Naive thymus-derived CD4-positive, alpha-beta T cell (primary cell): Measurements from ENCODE around the gene COL4A5. TPM values are rescaled to one million over a fixed set of nuclear protein-coding genes. Genes with fewer than 3 reads are reported as not detected.

Experiments used
- ATAC-seq: fragments of 150-1000 bp; cut with Tn5 transposase; 2 replicates; pipeline ENCODE4 v1.10.0; 2021; ENCODE audit warnings: mild to moderate bottlenecking, moderate library complexity
- CTCF ChIA-PET: fragments of 350-600 bp; sonication (Branson Sonifier 250); formaldehyde crosslinking; loops from one replicate; lab custom pipeline; 2021; ENCODE audit warnings: antibody characterized with exemption; lab: Charles Lee
- POLR2A ChIA-PET: fragments of 350-600 bp; sonication (Branson Sonifier 250); formaldehyde crosslinking; loops from one replicate; lab custom pipeline; 2021; ENCODE audit warnings: antibody characterized with exemption, inconsistent platforms; lab: Charles Lee
- DNase-seq, 9 donors: peaks; one replicate each; pipeline versions ENCODE4 v3.0.0 to v3.0.0-alpha.2; 2020 to 2022; ENCODE audit warnings: mixed read lengths in 1 of 9
- H3K27ac ChIP-seq: one replicate; pipeline ENCODE4 v1.7.0; 2013; ENCODE audit warnings: mild to moderate bottlenecking, low read depth, low read length, moderate library complexity
- H3K27me3 ChIP-seq, 2 donors: one replicate each; pipeline ENCODE4 v1.7.0; 2013; ENCODE audit warnings: low read length in 2 of 2, mild to moderate bottlenecking in 2 of 2, moderate library complexity in 2 of 2; ENCODE audit not compliant: control insufficient read depth in 2 of 2, insufficient read depth in 2 of 2
- H3K36me3 ChIP-seq, 3 experiments: 1 replicate in 2 of 3; 2 replicates in 1 of 3; pipeline ENCODE4 v1.7.0; 2013; ENCODE audit warnings: low read length in 3 of 3, mild to moderate bottlenecking in 3 of 3, moderate library complexity in 1 of 3; ENCODE audit not compliant: insufficient read depth in 3 of 3, control insufficient read depth in 2 of 3
- H3K4me1 ChIP-seq, 2 donors: one replicate each; pipeline ENCODE4 v1.7.0; 2013; ENCODE audit warnings: low read length in 2 of 2, mild to moderate bottlenecking in 2 of 2, moderate library complexity in 1 of 2; ENCODE audit not compliant: control insufficient read depth in 2 of 2, insufficient read depth in 2 of 2
- H3K4me3 ChIP-seq: 2 replicates; pipeline ENCODE4 v1.7.0; 2013; ENCODE audit warnings: mild to moderate bottlenecking, low read length
- H3K9me3 ChIP-seq, 3 experiments: 1 replicate in 2 of 3; 2 replicates in 1 of 3; pipeline ENCODE4 v1.7.0; 2013; ENCODE audit warnings: low read length in 3 of 3; ENCODE audit not compliant: control insufficient read depth in 2 of 3
- H3K27ac Mint-ChIP-seq, 9 donors: one replicate each; pipeline ENCODE4 v1.8.0; 2020 to 2022; ENCODE audit warnings: mixed read lengths in 9 of 9, mild to moderate bottlenecking in 8 of 9, moderate library complexity in 5 of 9, inconsistent platforms in 2 of 9
- H3K27me3 Mint-ChIP-seq, 5 donors: one replicate each; pipeline ENCODE4 v1.8.0; 2021 to 2022; ENCODE audit warnings: mixed read lengths in 5 of 5, mild to moderate bottlenecking in 1 of 5
- H3K36me3 Mint-ChIP-seq, 5 donors: one replicate each; pipeline ENCODE4 v1.8.0; 2020 to 2022; ENCODE audit warnings: mixed read lengths in 5 of 5, mild to moderate bottlenecking in 3 of 5, inconsistent platforms in 1 of 5
- H3K4me1 Mint-ChIP-seq, 7 donors: one replicate each; pipeline ENCODE4 v1.8.0; 2020 to 2022; ENCODE audit warnings: mixed read lengths in 7 of 7, mild to moderate bottlenecking in 3 of 7, inconsistent platforms in 1 of 7
- H3K4me3 Mint-ChIP-seq, 10 donors: one replicate each; pipeline ENCODE4 v1.8.0; 2020 to 2022; ENCODE audit warnings: mild to moderate bottlenecking in 10 of 10, mixed read lengths in 10 of 10, moderate library complexity in 6 of 10, inconsistent platforms in 2 of 10
- H3K9me3 Mint-ChIP-seq, 11 donors: one replicate each; pipeline ENCODE4 v1.8.0; 2020 to 2022; ENCODE audit warnings: mixed read lengths in 11 of 11, mild to moderate bottlenecking in 4 of 11, inconsistent platforms in 1 of 11, moderate library complexity in 1 of 11
- intact Hi-C, 2 donors: fragments of 100-400 bp; cut with micrococcal nuclease; formaldehyde crosslinking; loops; one replicate each; pipeline ENCODE4 v1.15.1; 2023
- polyA plus RNA-seq, 2 donors: library from polyadenylated mRNA; unstranded; fragments of 300-500 nt; fragmentation: Illumina TruSeq; gene quantifications; one replicate each; pipeline ENCODE4 v1.2.3, GENCODE V29; 2021
- total RNA-seq, 6 experiments: library from RNA in 5 of 6; stranded (reverse) in 5 of 6; gene quantifications; 1 replicate in 5 of 6; 2 replicates in 1 of 6; pipeline ENCODE4 v1.2.3 and lab custom pipeline; 2021 to 2026

Gene COL4A5
- total and polyA plus RNA-seq, 7 experiments from 2014 or later, result not detected

DNA sequence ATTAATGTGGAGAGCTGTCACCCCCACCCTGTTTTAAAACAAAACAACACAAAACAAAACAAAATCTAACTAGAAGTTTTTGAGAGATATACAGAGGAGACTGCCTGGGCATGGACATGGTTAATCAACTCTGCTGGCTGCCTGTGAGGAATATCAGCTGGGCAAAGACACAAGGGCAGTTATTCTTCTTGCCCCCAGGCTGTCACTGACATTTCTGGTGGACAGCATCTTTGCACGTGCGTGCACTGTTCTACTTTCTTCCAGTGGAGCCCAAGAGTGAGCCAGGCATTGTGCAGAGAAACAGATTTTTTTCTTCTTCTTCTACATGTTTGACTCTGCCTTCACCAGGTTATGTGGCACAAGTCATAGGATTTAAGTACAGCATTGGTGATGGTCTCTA, 282.9 kb downstream of the COL4A5 start:
- no peaks in the 10 kb centered on the region for H3K4me1 Mint-ChIP-seq
- CTCF ChIA-PET, result no interaction called here
- Histone ChIP-seq H3K4me1 (no peaks in the 10 kb centered on the region), H3K36me3 (no peaks in the 10 kb centered on the region), H3K4me3 (no peak overlapping the region), H3K27ac (no peak overlapping the region), H3K27me3 (no peaks in the 10 kb centered on the region), H3K9me3 (no peaks in the 10 kb centered on the region)
- POLR2A ChIA-PET, result no interaction called here
- H3K4me3 Mint-ChIP-seq, result no peak overlapping the region
- H3K36me3 Mint-ChIP-seq, result no peaks in the 10 kb centered on the region
- H3K27me3 Mint-ChIP-seq, result no peaks in the 10 kb centered on the region
- no peak for ATAC-seq
- peaks cover 0 to 3% (median 0%) of the 10 kb centered on the region in 11 donors for H3K9me3 Mint-ChIP-seq
- H3K27ac Mint-ChIP-seq, result no peak overlapping the region
- intact Hi-C loops, result no loop called here
- no peak for DNase-seq

DNA sequence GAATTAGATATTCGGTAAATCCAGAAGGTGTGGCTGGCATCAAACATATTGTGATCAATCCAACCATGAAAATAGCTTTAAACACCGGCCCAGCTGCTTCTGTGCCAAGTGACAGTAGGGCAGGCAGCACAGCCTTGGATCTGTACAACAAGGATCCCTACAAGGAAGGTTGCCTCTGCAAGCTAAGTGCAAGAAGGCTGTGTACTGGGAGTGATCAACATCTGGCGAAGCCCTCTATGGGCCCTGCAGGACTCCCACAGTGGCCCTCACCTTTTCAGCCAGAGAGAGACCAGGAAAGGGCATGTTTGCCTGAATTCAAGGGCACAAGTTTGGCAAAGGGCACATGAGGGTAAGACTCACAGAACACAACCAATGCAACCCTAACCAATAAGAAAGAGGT, 287.1 kb downstream of the COL4A5 start:
- H3K36me3 ChIP-seq, result no peaks in the 10 kb centered on the region
- H3K4me1 ChIP-seq, result no peaks in the 10 kb centered on the region
- no peaks in the 10 kb centered on the region for H3K9me3 ChIP-seq
- Mint-ChIP-seq H3K4me3 (no peak overlapping the region), H3K27ac (no peak overlapping the region), H3K36me3 (peaks cover 0 to 3% (median 0%) of the 10 kb centered on the region in 5 donors), H3K27me3 (peaks cover 0 to 14% (median 12%) of the 10 kb centered on the region in 5 donors), H3K9me3 (peaks cover 0 to 2% (median 0%) of the 10 kb centered on the region in 11 donors), H3K4me1 (no peaks in the 10 kb centered on the region)
- intact Hi-C loops, result no loop called here
- H3K27ac ChIP-seq, result no peak overlapping the region
- H3K27me3 ChIP-seq, result no peaks in the 10 kb centered on the region
- no peak for ATAC-seq
- ChIA-PET POLR2A (no interaction called here), CTCF (no interaction called here)
- H3K4me3 ChIP-seq, result no peak overlapping the region
- DNase-seq, result no peak

DNA sequence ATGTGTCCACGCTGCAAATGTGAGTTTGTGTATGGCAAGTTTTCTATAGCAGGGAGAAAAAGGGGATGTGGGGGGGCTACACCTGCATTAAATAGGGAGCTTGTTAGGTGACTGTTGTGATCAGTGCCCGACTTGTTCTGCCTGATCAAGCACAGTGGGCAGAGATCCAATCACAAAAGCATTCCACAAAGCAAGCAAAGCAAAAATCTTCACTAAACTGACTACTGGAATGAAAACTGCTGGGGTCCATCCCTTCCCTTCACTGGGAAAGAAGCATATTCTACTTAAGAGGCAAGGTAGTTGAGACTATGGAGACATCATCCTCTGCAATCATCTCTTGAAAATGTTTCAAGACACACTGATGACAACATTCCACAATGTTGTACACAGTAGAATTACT, 291.5 kb downstream of the COL4A5 start:
- DNase-seq, result no peak
- no peaks in the 10 kb centered on the region for H3K27me3 ChIP-seq
- Mint-ChIP-seq H3K27ac (no peak overlapping the region), H3K4me1 (no peaks in the 10 kb centered on the region), H3K4me3 (no peak overlapping the region), H3K9me3 (peaks cover 0 to 4% (median 0%) of the 10 kb centered on the region in 11 donors), H3K27me3 (peaks cover 21 to 46% (median 29%) of the 10 kb centered on the region in 5 donors), H3K36me3 (peaks cover 0 to 3% (median 0%) of the 10 kb centered on the region in 5 donors)
- no peaks in the 10 kb centered on the region for H3K36me3 ChIP-seq
- ChIA-PET POLR2A (no interaction called here), CTCF (no interaction called here)
- H3K27ac ChIP-seq, result no peak overlapping the region
- intact Hi-C loops, result no loop called here
- H3K4me3 ChIP-seq, result no peak overlapping the region
- ATAC-seq, result no peak
- H3K4me1 ChIP-seq, result no peaks in the 10 kb centered on the region
- H3K9me3 ChIP-seq, result no peaks in the 10 kb centered on the region

DNA sequence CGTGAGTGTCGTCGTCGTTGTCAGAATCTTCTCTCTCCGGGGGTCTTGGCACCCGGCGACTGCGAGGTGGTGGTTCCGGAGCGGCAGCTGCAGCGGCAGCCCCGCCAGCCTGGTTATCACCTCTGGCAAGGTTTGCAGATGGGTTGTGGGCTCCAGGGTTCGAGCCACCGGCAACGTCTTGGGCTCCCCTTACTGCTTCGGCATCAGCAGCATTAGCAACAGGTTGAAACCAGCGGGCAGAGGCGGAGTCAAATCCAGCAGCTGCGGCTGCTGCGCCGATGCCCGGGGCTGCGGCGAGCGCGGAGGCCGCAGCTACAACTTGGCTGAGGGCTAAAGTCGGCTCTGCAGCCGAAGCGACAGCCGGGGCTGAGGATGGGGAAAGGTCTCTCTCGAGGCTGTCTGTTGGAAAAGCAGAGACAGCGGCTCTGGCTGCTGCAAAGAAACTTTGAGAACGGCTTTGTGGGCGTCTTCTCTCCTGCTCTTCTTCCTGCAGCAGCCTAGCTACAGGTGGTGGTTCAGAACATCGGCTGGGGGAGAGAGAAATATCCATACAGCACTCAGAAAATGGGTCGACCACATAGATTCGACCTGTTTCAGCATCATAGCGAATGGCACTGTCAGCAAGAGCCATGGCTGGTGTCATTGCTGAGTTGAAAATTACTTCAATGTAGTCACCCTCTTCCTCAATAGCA, 293.1 kb downstream of the COL4A5 start:
- H3K36me3 ChIP-seq, result no peaks in the 10 kb centered on the region
- Mint-ChIP-seq H3K4me1 (no peaks in the 10 kb centered on the region), H3K36me3 (peaks cover 0 to 3% (median 0%) of the 10 kb centered on the region in 5 donors), H3K4me3 (peak overlapping the region in 1 of 10 donors; percentile 10), H3K27ac (no peak overlapping the region), H3K27me3 (peaks cover 21 to 63% (median 36%) of the 10 kb centered on the region in 5 donors), H3K9me3 (peaks cover 0 to 4% (median 0%) of the 10 kb centered on the region in 11 donors)
- no peaks in the 10 kb centered on the region for H3K27me3 ChIP-seq
- ChIA-PET POLR2A (no interaction called here), CTCF (no interaction called here)
- intact Hi-C loops, result no loop called here
- no peaks in the 10 kb centered on the region for H3K4me1 ChIP-seq
- no peak overlapping the region for H3K4me3 ChIP-seq
- no peaks in the 10 kb centered on the region for H3K9me3 ChIP-seq
- no peak for DNase-seq
- no peak overlapping the region for H3K27ac ChIP-seq
- ATAC-seq, result no peak

DNA sequence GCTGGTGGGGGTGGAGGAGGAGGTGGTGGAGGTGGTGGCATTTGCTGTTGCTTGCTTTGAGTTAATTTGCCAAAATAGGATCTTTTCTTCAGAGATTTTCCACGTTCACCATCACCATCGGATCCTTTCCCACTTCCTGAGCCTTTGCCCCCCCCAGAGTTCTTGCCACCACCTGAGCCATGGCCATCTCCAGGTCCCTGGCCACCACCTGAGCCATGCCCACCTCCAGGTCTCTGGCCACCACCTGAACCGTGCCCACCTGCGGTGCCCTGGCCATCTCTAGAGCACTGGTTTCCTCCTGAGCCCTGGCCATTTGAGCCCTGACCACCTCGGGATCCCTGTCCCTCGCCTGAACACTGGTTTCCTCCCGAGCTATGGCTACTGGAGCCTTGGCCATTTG, 294.8 kb downstream of the COL4A5 start:
- POLR2A ChIA-PET, result no interaction called here
- CTCF ChIA-PET, result no interaction called here
- Histone ChIP-seq H3K27ac (no peak overlapping the region), H3K4me1 (no peaks in the 10 kb centered on the region), H3K4me3 (no peak overlapping the region), H3K9me3 (no peaks in the 10 kb centered on the region), H3K36me3 (no peaks in the 10 kb centered on the region), H3K27me3 (no peaks in the 10 kb centered on the region)
- Mint-ChIP-seq H3K27ac (no peak overlapping the region), H3K27me3 (peaks cover 21 to 69% (median 40%) of the 10 kb centered on the region in 5 donors), H3K4me3 (no peak overlapping the region), H3K4me1 (no peaks in the 10 kb centered on the region), H3K36me3 (peaks cover 0 to 3% (median 0%) of the 10 kb centered on the region in 5 donors), H3K9me3 (peaks cover 0 to 4% (median 0%) of the 10 kb centered on the region in 11 donors)
- intact Hi-C loops, result no loop called here
- no peak for DNase-seq
- no peak for ATAC-seq

DNA sequence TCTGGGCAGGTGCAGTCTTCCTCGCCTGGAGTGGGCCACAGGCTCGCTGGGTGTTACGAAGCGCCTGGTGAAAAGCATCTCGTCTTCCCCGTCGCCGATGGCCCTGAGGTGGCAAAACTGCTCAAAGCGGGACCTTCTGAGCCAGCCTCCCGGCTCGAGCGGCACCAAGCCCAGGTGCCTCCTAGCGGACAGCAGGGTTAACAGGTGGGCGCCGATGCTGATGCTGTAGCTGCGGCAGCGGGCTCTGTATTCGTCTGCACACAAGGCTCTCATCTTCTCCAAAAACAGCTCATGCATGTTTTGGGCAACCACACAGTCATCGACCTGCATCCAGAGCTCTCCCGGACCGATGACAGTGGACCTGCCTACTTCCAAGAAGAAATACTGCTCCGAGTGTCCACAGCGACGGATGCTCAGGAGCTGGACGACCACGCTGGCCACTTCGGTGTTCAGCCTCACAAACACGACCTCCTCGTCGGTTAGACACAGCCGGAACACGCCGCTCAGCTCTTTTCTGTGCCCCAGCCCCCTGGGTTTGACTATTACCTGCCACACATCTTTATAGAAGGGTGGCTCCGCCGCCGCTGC, 295.5 kb downstream of the COL4A5 start:
- H3K36me3 Mint-ChIP-seq, result peaks cover 0 to 3% (median 0%) of the 10 kb centered on the region in 5 donors

More for the DNA sequence above, 295.5 kb downstream of the COL4A5 start:
- H3K4me3 ChIP-seq, result no peak overlapping the region
- H3K27me3 Mint-ChIP-seq, result peaks cover 21 to 69% (median 40%) of the 10 kb centered on the region in 5 donors
- no peaks in the 10 kb centered on the region for H3K4me1 Mint-ChIP-seq
- no peaks in the 10 kb centered on the region for H3K4me1 ChIP-seq
- no peaks in the 10 kb centered on the region for H3K27me3 ChIP-seq
- peaks cover 0 to 4% (median 0%) of the 10 kb centered on the region in 11 donors for H3K9me3 Mint-ChIP-seq
- no peaks in the 10 kb centered on the region for H3K36me3 ChIP-seq
- ChIA-PET POLR2A (interaction anchor here (0.5 kb wide), 1 partner anchor 52 kb away, joined by 3 read pairs; no protein-coding TSS in a partner anchor), CTCF (no interaction called here)
- peak overlapping the region in 2 of 10 donors; percentile 42 to 58 for H3K4me3 Mint-ChIP-seq
- H3K27ac ChIP-seq, result no peak overlapping the region
- H3K27ac Mint-ChIP-seq, result no peak overlapping the region
- intact Hi-C loops, result no loop called here
- ATAC-seq, result no peak
- no peak for DNase-seq
- no peaks in the 10 kb centered on the region for H3K9me3 ChIP-seq
